Measurements from ENCODE around the gene ADIRF.
"Not testable (repeated sequence)": the region's sequence is repeated elsewhere in the genome, so short reads cannot be mapped to it uniquely, and the experiment has no call there.

Gene ADIRF

GRCh38 chr10:86968271-86968993, at the start of gene ADIRF:
Gene ADIRF, plus strand, starts transcription at chr10:86968482. Its CDS starts 63 bp downstream, at chr10:86968545.
- no peak for DNase-seq (ENCODE audit: low read depth in 2 of 2)

DNA sequence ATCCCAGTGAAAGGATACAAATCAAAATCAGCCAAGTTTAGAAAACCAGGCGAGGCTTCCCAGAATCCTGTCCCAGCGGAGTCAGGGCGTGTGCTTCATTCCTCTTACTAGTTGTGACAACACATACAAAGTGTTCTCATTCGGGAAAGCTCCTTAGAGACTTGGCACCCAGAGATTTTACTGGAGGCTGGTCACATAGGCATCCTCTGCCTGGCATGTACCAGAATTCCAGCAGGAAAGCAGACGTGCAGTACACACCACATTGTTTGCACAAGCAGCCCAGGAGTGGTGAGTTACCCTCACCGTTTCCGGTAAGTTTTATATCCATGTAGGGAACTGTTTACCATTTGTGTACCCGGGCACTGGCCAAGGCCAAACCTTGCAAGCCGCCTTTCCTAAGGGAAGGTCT, 45.7 kb upstream of the ADIRF start:
- DNase-seq (ENCODE audit: low read depth in 2 of 2): no peak

- no peak for DNase-seq (ENCODE audit: low read depth in 2 of 2)
Measured at GRCh38 chr10:86929468-86930380, 38.6 kb upstream of the ADIRF start.

DNA sequence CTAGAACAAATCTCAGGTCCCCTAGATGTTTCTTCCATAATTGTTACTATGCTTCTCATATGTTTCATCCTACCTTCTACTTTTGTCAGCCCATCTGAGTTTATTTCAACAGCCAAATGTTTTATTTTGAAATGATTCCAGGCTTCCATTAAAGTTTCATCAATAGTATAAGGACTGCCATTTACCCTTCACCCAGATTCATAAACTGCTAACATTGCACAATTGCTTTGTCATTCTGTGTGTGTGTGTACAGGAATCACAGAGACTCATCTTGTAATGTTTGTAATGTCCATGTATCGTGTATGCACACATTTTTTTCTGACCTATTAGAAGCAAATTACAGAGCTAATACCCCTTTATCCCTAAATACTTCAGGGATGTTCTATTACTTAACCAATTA, 36.4 kb upstream of the ADIRF start:
- DNase-seq (ENCODE audit: low read depth in 2 of 2): peak in 1 of 2 experiments; percentile 20

- no peak for DNase-seq (ENCODE audit: low read depth in 2 of 2)
Measured at GRCh38 chr10:86932674-86933073, 35.6 kb upstream of the ADIRF start.

DNA sequence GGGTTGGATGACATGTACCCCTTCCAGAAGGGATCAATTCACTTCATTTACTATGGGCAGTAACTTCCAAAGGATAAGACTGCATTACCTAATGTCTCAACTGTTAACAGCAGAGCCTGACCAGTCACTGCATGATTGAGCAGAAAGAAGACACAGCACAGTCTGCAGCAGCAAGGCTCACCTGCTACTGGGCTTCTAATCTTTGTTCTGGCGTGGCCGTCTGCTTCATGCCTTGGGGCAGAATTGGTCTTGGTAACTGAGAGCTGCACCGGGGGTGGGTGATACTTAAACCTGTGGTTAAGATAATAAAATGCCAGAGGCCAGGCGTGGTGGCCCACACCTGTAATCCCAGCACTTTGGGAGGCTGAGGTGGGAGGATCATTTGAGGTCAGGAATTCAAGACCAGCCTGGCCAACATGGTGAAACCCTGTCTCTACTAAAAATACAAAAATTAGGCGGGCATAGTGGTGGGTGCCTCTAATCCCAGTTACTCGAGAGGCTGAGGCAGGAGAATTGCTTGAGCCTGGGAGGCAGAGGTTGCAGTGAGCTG, 34.0 kb upstream of the ADIRF start:
- DNase-seq (ENCODE audit: low read depth in 2 of 2): not testable (repeated sequence)

- DNase-seq (ENCODE audit: low read depth in 2 of 2): no peak
Measured at GRCh38 chr10:86936661-86937501, 31.4 kb upstream of the ADIRF start.

GRCh38 chr10:86937502-86938154, 30.7 kb upstream of the ADIRF start:
- no peak for DNase-seq (ENCODE audit: low read depth in 2 of 2)

GRCh38 chr10:86938260-86938659, 30.0 kb upstream of the ADIRF start:
- DNase-seq (ENCODE audit: low read depth in 2 of 2): no peak

DNA sequence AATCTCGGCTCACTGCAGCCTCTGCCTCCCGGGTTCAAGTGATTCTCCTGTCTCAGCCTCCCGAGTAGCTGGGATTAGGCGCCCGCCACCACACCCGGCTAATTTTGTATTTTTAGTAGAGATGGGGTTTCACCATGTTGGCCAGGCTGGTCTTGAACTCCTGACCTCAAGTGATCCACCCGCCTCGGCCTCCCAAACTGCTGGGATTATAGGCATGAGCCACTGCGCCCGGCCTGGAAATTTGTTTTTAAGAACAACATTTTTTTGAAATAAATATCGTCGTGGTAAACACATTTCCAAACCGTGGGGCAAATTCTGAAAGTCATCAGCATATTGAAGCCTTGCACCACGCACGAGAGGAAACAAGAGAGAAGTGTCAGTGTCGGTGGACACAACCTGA, 28.2 kb upstream of the ADIRF start:
- not testable (repeated sequence) for DNase-seq (ENCODE audit: low read depth in 2 of 2)

DNA sequence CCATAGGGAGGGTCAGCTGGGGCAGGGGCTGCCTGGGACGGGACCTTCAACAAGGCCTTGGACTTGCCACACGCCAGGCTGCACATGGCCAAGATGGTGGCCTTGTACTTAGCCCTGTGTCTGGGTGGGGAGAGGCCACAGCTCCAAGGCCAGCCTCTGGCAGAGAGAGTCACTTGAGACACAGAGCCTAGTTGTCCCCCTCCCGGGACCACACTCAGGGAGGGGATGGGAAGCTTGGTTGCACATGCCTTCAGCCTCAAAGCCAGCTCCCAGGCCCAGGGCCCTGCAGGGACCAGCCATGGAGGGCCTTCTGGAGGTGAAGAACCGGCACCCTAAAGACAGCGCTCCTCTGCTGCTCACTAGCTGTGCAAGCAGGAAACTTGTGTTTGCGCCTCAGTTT, 27.6 kb upstream of the ADIRF start:
- DNase-seq (ENCODE audit: low read depth in 2 of 2): no peak

GRCh38 chr10:86941426-86941825, 26.9 kb upstream of the ADIRF start:
- DNase-seq (ENCODE audit: low read depth in 2 of 2): no peak

GRCh38 chr10:86941991-86942421, 26.3 kb upstream of the ADIRF start:
- DNase-seq (ENCODE audit: low read depth in 2 of 2): no peak

DNA sequence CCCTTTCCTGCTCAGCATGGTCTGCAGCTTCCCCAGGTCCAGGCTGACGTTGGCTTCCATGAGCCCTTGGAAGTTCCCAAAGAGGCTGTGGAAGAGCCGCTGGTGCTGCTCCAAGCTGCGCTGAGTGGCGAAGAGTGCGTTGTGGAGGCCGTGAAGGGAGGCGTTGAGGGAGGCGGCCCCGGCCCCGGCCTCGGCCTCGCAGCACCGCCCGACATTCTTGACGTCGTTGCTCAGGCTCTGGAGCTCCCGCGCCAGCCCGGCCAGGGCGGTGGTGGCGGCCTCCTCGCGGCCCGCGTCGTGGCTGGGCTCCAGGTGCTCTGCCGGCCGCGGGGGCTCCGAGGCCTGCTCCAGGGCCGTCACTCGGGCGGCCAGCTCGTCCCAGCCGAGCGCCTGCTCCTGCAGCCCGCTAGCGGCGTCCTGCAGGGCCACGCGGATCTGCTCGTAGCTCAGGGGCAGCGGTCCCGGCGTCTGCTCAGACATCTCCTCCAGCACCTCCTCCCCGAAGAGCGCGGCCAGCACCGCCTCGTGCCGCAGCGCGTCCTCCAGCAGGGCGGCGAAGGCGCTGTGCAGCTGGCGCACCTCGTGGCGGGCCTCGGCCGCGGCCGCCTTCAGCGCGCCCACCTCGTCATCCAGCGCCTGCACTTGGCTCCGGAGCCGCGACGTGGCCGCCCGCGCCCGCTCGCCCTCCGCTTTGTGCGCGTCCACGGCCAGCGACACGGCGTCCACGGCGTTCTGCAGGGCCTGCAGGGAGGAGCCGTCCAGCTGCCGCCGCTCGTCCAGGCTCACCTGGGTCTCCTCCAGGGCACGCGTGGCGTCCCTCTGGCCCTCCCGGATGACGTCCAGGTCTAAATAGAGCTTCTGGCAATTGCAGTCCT, 25.6 kb upstream of the ADIRF start:
- DNase-seq (ENCODE audit: low read depth in 2 of 2): no peak

GRCh38 chr10:86943316-86944030, 24.8 kb upstream of the ADIRF start:
- DNase-seq (ENCODE audit: low read depth in 2 of 2): no peak

DNA sequence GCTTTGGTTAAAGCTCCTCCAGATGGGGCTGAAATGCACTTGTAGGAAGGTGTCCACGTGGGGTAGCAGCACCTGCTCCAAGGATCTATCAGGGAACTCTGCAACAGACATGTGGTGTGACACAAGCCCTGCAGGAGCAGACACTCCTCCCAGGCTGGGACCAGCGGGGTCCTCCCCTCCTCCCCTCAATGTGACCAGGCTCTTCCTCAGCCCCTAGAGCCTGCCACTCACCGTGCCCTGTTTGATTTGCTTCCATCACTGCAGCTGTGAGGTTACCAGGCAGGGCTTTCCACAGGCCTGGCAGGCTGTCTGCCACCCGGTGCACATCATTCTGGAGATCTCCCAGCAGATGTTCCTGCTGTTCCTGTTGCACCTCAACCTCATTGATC, 24.3 kb upstream of the ADIRF start:
- DNase-seq (ENCODE audit: low read depth in 2 of 2): no peak

GRCh38 chr10:86944471-86944870, 23.8 kb upstream of the ADIRF start:
- DNase-seq (ENCODE audit: low read depth in 2 of 2): no peak

DNA sequence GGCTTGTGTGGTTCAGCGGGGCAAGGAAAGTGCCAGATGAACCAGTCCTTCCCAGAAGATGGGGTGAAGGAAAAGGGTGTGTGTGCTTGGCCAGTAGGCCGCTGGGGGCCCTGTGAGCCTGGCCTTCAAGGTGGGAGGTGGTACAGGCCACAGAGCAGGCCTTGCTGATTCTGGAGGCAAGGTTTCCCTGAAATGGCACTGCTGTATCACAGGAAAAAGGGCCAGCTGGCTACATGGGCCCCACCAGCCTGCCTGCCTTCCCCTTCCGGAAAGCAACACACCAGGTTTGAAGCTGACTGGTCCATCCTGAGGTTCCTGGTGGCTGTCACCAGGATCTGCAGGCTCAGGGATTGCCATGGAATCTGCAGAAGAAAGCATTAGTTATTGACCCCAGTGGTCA, 23.4 kb upstream of the ADIRF start:
- no peak for DNase-seq (ENCODE audit: low read depth in 2 of 2)
